ENCODE measurements around the gene KCNE2.
"Not testable (repeated sequence)": the region's sequence is repeated elsewhere in the genome, so short reads cannot be mapped to it uniquely, and the experiment has no call there.

DNA sequence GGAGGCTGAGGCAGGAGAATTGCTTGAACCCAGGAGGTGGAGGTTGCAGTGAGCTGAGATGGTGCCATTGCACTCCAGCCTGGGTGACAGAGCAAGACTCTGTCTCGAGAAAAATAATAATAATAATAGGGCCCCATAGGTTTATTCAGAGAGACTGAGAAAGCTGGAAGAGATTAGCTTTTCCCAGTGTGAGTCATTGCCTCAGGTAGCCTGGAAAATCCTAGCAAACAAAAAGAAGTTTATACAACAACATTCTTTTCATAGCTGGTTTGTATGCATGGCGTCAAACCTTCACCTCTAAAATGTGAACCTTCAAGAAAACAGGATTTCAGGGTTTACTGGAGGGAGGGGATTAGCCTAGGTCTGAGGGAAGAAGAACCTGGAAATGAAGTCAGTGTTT is 19.3 kb downstream of the KCNE2 start:
- TF ChIP-seq, protein P1, sequence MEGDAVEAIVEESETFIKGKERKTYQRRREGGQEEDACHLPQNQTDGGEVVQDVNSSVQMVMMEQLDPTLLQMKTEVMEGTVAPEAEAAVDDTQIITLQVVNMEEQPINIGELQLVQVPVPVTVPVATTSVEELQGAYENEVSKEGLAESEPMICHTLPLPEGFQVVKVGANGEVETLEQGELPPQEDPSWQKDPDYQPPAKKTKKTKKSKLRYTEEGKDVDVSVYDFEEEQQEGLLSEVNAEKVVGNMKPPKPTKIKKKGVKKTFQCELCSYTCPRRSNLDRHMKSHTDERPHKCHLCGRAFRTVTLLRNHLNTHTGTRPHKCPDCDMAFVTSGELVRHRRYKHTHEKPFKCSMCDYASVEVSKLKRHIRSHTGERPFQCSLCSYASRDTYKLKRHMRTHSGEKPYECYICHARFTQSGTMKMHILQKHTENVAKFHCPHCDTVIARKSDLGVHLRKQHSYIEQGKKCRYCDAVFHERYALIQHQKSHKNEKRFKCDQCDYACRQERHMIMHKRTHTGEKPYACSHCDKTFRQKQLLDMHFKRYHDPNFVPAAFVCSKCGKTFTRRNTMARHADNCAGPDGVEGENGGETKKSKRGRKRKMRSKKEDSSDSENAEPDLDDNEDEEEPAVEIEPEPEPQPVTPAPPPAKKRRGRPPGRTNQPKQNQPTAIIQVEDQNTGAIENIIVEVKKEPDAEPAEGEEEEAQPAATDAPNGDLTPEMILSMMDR (IDR thresholded peaks at IDR 0.05; ENCODE audit: low read depth, low read length) = not testable (repeated sequence)
- not testable (repeated sequence) for TF ChIP-seq EZH2phosphoT487 (IDR thresholded peaks at IDR 0.05; ENCODE audit: low read depth)

Data from OCI-LY3 (cell line).